GM21423 (cell line): ENCODE measurements around the gene C12orf56.
"Not testable (repeated sequence)": the region's sequence is repeated elsewhere in the genome, so short reads cannot be mapped to it uniquely, and the experiment has no call there.

ENCODE experiments used
- ATAC-seq: cut with Tn5 transposase; IDR thresholded peaks from one replicate; pipeline ENCODE4 v1.9.1; 2021; ENCODE audit warnings: mild to moderate bottlenecking, moderate library complexity; ENCODE audit not compliant: unreplicated experiment

The C12orf56 gene

GRCh38 chr12:64252681-64253080, 137.9 kb downstream of the C12orf56 start:
- ATAC-seq: no peak

GRCh38 chr12:64243809-64244208, 146.7 kb downstream of the C12orf56 start:
- no peak for ATAC-seq

- no peak for ATAC-seq
Measured at GRCh38 chr12:64240781-64241180, 149.8 kb downstream of the C12orf56 start.

GRCh38 chr12:64237382-64237781, 153.2 kb downstream of the C12orf56 start:
- ATAC-seq: no peak

- no peak for ATAC-seq
Measured at GRCh38 chr12:64236549-64236948, 154.0 kb downstream of the C12orf56 start.

- ATAC-seq: no peak
Measured at GRCh38 chr12:64232196-64232595, 158.4 kb downstream of the C12orf56 start.

- ATAC-seq: no peak
Measured at GRCh38 chr12:64229796-64230195, 160.8 kb downstream of the C12orf56 start.

GRCh38 chr12:64229240-64229639, 161.3 kb downstream of the C12orf56 start:
- ATAC-seq: no peak

- ATAC-seq: no peak
Measured at GRCh38 chr12:64225626-64226025, 164.9 kb downstream of the C12orf56 start.

- ATAC-seq: peak; percentile 94
Measured at GRCh38 chr12:64222009-64222765, 168.4 kb downstream of the C12orf56 start, which contains the start of gene KICS2. Gene KICS2, minus strand, starts transcription at chr12:64222296. Its CDS starts 59 bp downstream, at chr12:64222237.

GRCh38 chr12:64221651-64222008, 168.9 kb downstream of the C12orf56 start:
- ATAC-seq: peak; percentile 25

GRCh38 chr12:64220046-64220445, 170.5 kb downstream of the C12orf56 start:
- no peak for ATAC-seq

GRCh38 chr12:64219145-64219544, 171.4 kb downstream of the C12orf56 start:
- no peak for ATAC-seq

- no peak for ATAC-seq
Measured at GRCh38 chr12:64218597-64218996, 172.0 kb downstream of the C12orf56 start.

- ATAC-seq: not testable (repeated sequence)
Measured at GRCh38 chr12:64217643-64218042, 172.9 kb downstream of the C12orf56 start.

- no peak for ATAC-seq
Measured at GRCh38 chr12:64216239-64216638, 174.3 kb downstream of the C12orf56 start.
